GM18867 (cell line): Measurements from ENCODE around the gene LIMCH1.
"Not testable (repeated sequence)": the region's sequence is repeated elsewhere in the genome, so short reads cannot be mapped to it uniquely, and the experiment has no call there.

ENCODE experiments used
- ATAC-seq: cut with Tn5 transposase; IDR thresholded peaks from one replicate; pipeline ENCODE4 v1.9.1; 2021; ENCODE audit warnings: mild to moderate bottlenecking, moderate library complexity; ENCODE audit not compliant: unreplicated experiment

LIMCH1 gene, protein sequence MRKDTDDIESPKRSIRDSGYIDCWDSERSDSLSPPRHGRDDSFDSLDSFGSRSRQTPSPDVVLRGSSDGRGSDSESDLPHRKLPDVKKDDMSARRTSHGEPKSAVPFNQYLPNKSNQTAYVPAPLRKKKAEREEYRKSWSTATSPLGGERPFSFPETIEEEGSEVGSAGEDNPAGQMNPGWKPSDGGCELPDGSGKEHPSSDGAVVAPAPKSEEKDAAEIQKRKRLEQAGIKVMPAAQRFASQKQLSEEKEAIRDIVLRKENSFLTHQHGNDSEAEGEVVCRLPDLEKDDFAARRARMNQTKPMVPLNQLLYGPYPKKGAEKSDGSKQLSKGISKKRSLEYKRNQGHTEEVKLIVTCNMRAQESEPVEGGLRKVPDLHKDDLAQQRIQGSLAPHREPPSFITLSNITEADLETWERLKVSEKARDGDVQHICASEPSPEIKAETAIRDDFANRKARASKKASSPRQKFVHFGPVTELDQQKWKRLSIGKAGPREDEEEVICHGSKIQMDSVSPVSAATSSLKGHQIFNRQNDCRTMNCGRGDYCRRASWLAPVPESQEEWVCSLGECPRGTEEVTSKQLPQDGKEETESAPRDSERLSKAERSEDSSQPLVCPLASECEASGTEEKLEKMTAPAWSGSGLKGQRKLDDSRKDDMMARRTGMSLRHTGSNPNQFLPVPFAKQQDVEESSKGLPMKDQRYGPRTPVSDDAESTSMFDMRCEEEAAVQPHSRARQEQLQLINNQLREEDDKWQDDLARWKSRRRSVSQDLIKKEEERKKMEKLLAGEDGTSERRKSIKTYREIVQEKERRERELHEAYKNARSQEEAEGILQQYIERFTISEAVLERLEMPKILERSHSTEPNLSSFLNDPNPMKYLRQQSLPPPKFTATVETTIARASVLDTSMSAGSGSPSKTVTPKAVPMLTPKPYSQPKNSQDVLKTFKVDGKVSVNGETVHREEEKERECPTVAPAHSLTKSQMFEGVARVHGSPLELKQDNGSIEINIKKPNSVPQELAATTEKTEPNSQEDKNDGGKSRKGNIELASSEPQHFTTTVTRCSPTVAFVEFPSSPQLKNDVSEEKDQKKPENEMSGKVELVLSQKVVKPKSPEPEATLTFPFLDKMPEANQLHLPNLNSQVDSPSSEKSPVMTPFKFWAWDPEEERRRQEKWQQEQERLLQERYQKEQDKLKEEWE (N-terminal part only)

GRCh38 chr4:41538017-41538733 is at the start of gene LIMCH1:
TSS of gene LIMCH1 (plus strand) at chr4:41538157. CDS start at chr4:41605996, 67,839 bp downstream.
- no peak for ATAC-seq

DNA sequence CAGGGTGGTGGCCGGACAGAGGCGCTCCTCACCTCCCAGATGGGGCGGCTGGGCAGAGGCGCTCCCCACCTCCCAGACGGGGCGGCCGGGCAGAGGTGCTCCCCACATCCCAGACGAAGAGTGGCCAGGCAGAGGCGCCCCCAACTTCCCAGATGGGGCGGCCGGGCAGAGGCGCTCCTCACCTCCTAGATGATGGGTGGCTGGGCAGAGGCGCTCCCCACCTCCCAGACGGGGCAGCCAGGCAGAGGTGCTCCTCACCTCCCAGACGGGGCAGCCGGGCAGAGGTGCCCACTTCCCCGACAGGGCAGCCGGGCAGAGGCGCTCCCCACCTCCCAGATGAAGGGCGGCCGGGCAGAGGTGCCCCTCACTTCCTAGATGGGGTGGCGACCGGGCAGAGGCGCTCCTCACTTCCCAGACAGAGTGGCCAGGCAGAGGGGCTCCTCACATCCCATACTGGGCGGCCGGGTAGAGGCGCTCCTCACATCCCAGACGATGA is 46.8 kb upstream of the LIMCH1 start:
- ATAC-seq = not testable (repeated sequence)

GRCh38 chr4:41496977-41497376 is 41.0 kb upstream of the LIMCH1 start:
- ATAC-seq = no peak

GRCh38 chr4:41498177-41498576 is 39.8 kb upstream of the LIMCH1 start:
- ATAC-seq = no peak

- no peak for ATAC-seq
Observed at GRCh38 chr4:41504167-41504818, 33.7 kb upstream of the LIMCH1 start.

- no peak for ATAC-seq
Observed at GRCh38 chr4:41505161-41505661, 32.7 kb upstream of the LIMCH1 start.

DNA sequence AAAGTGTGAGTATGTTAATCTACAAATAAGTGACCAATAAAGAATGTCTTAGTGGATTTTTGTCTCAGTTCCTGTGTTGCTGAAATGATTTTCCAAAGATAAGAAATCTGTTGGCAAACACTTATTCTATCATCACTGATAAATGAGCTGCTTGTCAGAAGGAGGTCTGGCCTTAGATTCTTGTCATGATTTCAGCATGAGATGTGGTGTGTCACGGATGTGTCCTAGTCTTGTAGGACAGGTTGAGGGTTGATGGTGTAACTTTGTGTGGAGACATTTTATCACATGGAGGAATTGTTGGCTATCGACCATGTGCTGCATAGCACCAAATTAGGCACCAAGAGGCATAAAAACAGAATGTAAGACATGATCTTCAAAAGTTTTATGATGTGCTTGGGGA is 31.8 kb upstream of the LIMCH1 start:
- ATAC-seq = no peak

GRCh38 chr4:41507291-41507947 is 30.5 kb upstream of the LIMCH1 start:
- no peak for ATAC-seq

DNA sequence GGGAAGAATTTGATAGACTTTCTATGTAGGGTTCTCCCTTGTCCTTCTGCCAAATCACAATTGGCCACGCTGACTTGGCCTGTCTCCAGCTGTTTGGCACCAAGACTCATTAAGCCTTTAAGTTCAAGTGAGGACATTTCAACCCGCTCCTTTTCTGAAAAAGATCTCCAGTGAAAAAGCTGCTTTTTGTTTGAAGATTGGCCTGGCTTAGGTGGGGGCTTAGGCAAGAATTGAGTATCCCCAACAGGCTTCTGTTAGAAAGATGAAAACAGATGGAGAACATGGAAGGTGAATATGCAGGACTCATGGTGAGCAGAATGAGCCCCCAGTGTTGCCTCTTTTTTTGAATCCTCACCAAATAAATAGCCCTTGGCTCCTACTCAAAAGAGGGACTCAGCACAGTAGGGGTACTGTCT is 28.5 kb upstream of the LIMCH1 start:
- no peak for ATAC-seq

- no peak for ATAC-seq
Observed at GRCh38 chr4:41510179-41510578, 27.8 kb upstream of the LIMCH1 start.

GRCh38 chr4:41512136-41512535 is 25.8 kb upstream of the LIMCH1 start:
- ATAC-seq = no peak

- ATAC-seq = no peak
Observed at GRCh38 chr4:41512596-41512995, 25.4 kb upstream of the LIMCH1 start.

DNA sequence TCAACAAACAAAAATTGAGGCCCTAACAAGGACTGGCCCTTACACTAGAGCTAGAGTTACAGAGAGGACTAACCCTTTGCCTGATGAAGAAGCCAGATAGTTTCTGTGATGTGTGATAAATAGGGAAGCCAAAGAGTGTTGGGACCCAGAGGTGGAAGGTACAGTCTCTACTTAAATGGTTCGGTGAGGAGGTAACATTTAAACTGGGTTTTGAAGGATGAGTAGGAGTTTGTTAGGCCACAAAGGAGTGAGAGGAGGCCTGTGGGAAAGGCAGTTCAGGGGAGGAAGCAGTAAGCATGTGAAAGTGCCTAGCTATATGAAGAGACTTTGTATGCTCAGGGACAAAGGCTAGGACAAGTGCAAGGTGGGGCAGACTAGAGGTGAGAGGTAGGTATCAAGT is 23.8 kb upstream of the LIMCH1 start:
- ATAC-seq = no peak

- no peak for ATAC-seq
Observed at GRCh38 chr4:41514766-41515481, 23.0 kb upstream of the LIMCH1 start.

DNA sequence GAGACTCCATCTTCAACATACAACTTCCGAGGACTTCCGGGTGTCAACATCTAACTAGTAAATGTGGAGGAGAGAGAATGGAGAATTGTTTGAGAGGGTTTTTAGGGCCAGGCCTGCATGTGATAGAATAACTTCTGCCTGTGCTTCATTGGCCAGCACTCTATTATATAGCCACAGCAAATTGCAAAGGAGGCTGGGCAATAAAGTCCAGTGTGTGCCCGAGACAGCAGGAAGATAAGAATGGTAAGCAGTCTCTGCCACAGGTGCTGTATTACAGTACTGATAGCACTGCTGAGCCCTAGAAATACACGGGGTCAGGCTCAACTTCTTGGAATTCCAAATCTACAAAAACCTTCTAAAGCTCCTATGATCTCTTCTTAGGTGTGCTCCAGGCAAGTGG is 20.8 kb upstream of the LIMCH1 start:
- ATAC-seq = no peak

DNA sequence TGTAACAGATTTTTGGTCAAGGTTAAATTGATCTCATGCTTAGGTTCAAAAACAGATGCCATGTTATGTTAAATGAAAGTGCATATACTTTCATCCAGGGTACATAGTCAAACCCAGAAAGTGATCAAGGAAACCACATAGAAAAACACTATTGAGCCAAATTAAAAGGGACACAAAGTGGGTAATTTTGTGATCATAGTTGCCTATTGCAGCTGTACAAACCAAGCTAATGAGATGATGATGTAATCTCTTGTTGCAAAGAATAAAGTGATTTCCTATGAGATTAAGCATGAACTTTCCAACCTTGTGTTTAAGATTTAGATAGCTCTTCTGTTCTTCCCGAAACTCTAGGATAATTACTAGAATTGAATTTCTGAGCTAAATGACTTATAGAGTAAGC is 20.2 kb upstream of the LIMCH1 start:
- ATAC-seq = no peak

- no peak for ATAC-seq
Observed at GRCh38 chr4:41524425-41524824, 13.5 kb upstream of the LIMCH1 start.

GRCh38 chr4:41525129-41525528 is 12.8 kb upstream of the LIMCH1 start:
- no peak for ATAC-seq

DNA sequence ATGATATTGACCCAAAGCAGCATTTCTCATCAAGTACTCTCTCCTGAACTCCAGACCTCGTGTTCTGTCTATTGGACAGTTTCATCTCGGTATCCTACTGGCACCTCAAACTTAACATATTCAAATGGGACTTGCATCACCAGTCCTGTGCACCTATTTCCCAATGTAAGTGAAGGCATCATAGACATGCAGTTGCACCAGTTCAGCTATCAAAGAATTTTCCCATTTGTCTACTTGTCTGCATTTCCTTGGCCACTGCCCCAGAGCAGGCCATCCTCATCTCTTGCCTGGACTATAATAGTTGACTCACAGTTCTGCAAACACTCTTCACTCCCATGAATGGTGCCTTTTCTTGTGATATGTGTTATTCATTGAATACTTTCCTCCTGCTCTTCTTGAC is 11.3 kb upstream of the LIMCH1 start:
- ATAC-seq = no peak
